ENCODE data around the gene ARID1B. TPM values are rescaled to one million over a fixed set of nuclear protein-coding genes. Genes with fewer than 3 reads are reported as not detected.

ARID1B gene
- total and polyA plus RNA-seq, 9 of the 15 experiments (the other 6 are each of a cell fraction or from before 2014, with no cell fraction given): 12.5 to 50.5 (median 25.8) TPM

- TF ChIP-seq REST (IDR thresholded peaks at IDR 0.05; ENCODE audit: borderline replicate concordance) (peak; percentile 90), REST (CRISPR knock-in tag; IDR thresholded peaks at IDR 0.05; ENCODE audit: low read depth) (peak; percentile 57; the same call in 1 of the 2 replicates), STAT5A (IDR thresholded peaks at IDR 0.05; ENCODE audit: borderline replicate concordance, low read length) (no peak), ZMIZ1 (IDR thresholded peaks at IDR 0.05; ENCODE audit: low read depth in 2 of 2, low read length in 2 of 2) (peak in 1 of 2 experiments; percentile 62; a peak in 1 of 4 replicates), ZNF507 (tag; conservative IDR thresholded peaks at IDR 0.05) (no peak; the same call in 1 of the 2 replicates), VEZF1 (CRISPR knock-in tag; IDR thresholded peaks at IDR 0.05) (peak; percentile 56), EP300 (IDR thresholded peaks at IDR 0.05; ENCODE audit: low read length) (0 out of 2 replicates have a peak, but pooled peaks have one; percentile 15), RCOR1 (IDR thresholded peaks at IDR 0.05; ENCODE audit: borderline replicate concordance in 1 of 2, low read depth in 2 of 2, low read length in 2 of 2) (peak in 1 of 2 experiments; percentile 53; a peak in 1 of 4 replicates), BHLHE40 (IDR thresholded peaks at IDR 0.05; ENCODE audit: low read length) (0 out of 2 replicates have a peak, but pooled peaks have one; percentile 26), SIN3A (IDR thresholded peaks at IDR 0.05; ENCODE audit: borderline replicate concordance in 2 of 2, control insufficient read depth in 1 of 2, low read depth in 2 of 2, low read length in 2 of 2) (no peak), RBM34 (IDR thresholded peaks at IDR 0.05; ENCODE audit: borderline replicate concordance, insufficient read depth, low read length) (no peak), HMGN3 (IDR thresholded peaks at IDR 0.05; ENCODE audit: borderline replicate concordance, extremely low read depth, insufficient read length, low read depth, low read length) (peak; percentile 54), SMAD3 (CRISPR knock-in tag; conservative IDR thresholded peaks at IDR 0.05) (no peak)
Measured at GRCh38 chr6:157184202-157185015, 407.2 kb downstream of the ARID1B start (continued).
